Ovary (tissue), 3 donors: ENCODE data around the gene KATNA1.

Experiments
- CTCF ChIP-seq, 3 donors: fragments of 450-650 bp in 2 of 3; fragments of 200-600 bp in 1 of 3; IDR thresholded peaks; one replicate each; pipeline versions ENCODE4 v1.5.1 to v1.8.0; 2016 to 2022; ENCODE audit warnings: antibody characterized with exemption in 3 of 3, mild to moderate bottlenecking in 1 of 3
- EP300 ChIP-seq: sonication (generic); formaldehyde crosslinking; IDR thresholded peaks from one replicate; pipeline ENCODE4 v1.6.1; 2017; ENCODE audit warnings: antibody characterized with exemption
- POLR2A ChIP-seq: fragments of 450-650 bp; IDR thresholded peaks from one replicate; pipeline ENCODE4 v1.6.1; 2017; ENCODE audit warnings: antibody characterized with exemption, mild to moderate bottlenecking, moderate library complexity
- donor health status: DM: no; HTN: no; CAD: no.

DNA sequence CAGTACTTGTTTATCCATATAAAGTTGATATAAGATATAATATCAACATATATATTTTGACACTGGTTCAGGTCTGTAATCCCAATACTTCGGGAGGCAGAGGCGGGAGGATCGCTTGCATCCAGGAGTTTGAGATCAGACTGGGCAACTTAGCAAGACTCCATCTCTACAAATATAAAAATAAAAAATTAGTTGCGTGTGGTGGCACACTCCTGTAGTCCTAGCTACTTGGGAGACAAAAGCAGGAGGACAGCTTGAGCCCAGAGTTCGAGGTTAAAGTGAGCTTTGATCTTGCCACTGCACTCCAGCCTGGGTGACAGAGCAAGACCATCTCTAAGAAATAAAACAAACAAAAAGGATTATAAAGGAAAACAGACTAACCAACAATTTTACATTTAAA is 8.9 kb upstream of the KATNA1 start:
- no peak for TF ChIP-seq POLR2A
- TF ChIP-seq EP300: no peak
- TF ChIP-seq CTCF (IDR thresholded peaks at IDR 0.05): no peak
